ENCODE results near the gene FKBP1A. TPM values are rescaled to one million over a fixed set of nuclear protein-coding genes. Genes with fewer than 3 reads are reported as not detected.
A peak's percentile ranks its signal among the peaks of the same experiment; 100 is the strongest.

The FKBP1A gene
- total and polyA plus RNA-seq, 2 of the 4 experiments (the other 2 are of a cell fraction), result 120 to 528 TPM

GRCh38 chr20:1392443-1392692 lies 486 bp downstream of the FKBP1A start:
- Histone ChIP-seq H3K9ac (ENCODE audit: low read depth, low read length) (peak overlapping the region; percentile 97), H2AFZ (replicated peaks; ENCODE audit: low read length, poor library complexity) (peak overlapping the region; percentile 54), H3K9me3 (ENCODE audit: control insufficient read depth, insufficient read depth, low read length) (no peaks in the 10 kb centered on the region), H2BK120ac (ENCODE audit: low read depth, low read length) (0 out of 2 replicates have a peak overlapping the region, but pooled peaks have one; percentile 32), H3K18ac (ENCODE audit: low read depth, low read length) (no peak overlapping the region), H3K4me2 (ENCODE audit: low read depth, low read length) (peak overlapping the region; percentile 98), H3K23ac (ENCODE audit: low read depth, low read length) (peak overlapping the region; percentile 92), H4K20me1 (ENCODE audit: insufficient read depth, low read length) (peaks cover 50% of the 10 kb centered on the region), H3K4ac (ENCODE audit: low read depth, low read length) (peak overlapping the region; percentile 83), H3K9me1 (ENCODE audit: insufficient read depth, low read length) (peaks cover 40% of the 10 kb centered on the region), H3K4me3 (ENCODE audit: insufficient read depth, low read depth, low read length) (peak overlapping the region; percentile 65), H4K91ac (ENCODE audit: insufficient read depth, low read depth, low read length) (peak overlapping the region; percentile 57; the same call in 1 of the 2 replicates), H4K8ac (ENCODE audit: low read depth in 2 of 2, low read length in 2 of 2) (peak overlapping the region; percentile 3 to 86; a peak in 3 of 4 replicates), H3K36me3 (ENCODE audit: control insufficient read depth, insufficient read depth, low read length) (peaks cover 5% of the 10 kb centered on the region), H3K4me1 (ENCODE audit: control insufficient read depth, insufficient read depth, low read length) (peaks cover 26% of the 10 kb centered on the region), H4K5ac (ENCODE audit: low read depth, low read length) (peak overlapping the region; percentile 2), H2BK5ac (ENCODE audit: low read depth, low read length, poor library complexity, severe bottlenecking) (peak overlapping the region; percentile 74), H3K79me1 (ENCODE audit: low read depth in 1 of 2, low read length in 2 of 2) (peaks cover 9 to 62% of the 10 kb centered on the region in 2 experiments; a peak in 3 of 4 replicates), H2BK15ac (ENCODE audit: low read depth, low read length) (0 out of 3 replicates have a peak overlapping the region, but pooled peaks have one; percentile 25), H3K27me3 (ENCODE audit: control insufficient read depth, insufficient read depth, low read length) (no peaks in the 10 kb centered on the region), H3K56ac (ENCODE audit: extremely low read depth, insufficient read depth, low read length) (peak overlapping the region; percentile 58), H3K14ac (replicated peaks; ENCODE audit: low read depth, low read length) (peak overlapping the region; percentile 87), H2AK5ac (ENCODE audit: low read depth, low read length) (peak overlapping the region; percentile 74), H2BK20ac (ENCODE audit: low read depth, low read length) (no peak overlapping the region), H2AK9ac (replicated peaks; ENCODE audit: low read depth, low read length, poor library complexity) (peak overlapping the region; percentile 93), H3K27ac (ENCODE audit: insufficient read depth, low read length) (peak overlapping the region; percentile 61)
- no peak for DNase-seq
- POLR2A ChIA-PET (ENCODE audit: unreplicated experiment), result no interaction called here
- intact Hi-C loops (cut with micrococcal nuclease), result loop anchor here (2.0 to 10.0 kb wide), 2 partner anchors 70 to 178 kb away; no protein-coding TSS in a partner anchor
- BruUV-seq (replicated peaks), result no TSS peak
- WGBS, 2 experiments (ENCODE audit: extremely low coverage in 2 of 2, insufficient read length in 1 of 2), result 0% methylated on average over 13 of the region's 13 CpGs; no CpG with 5 or more reads in 1 of the 2 experiments
- in situ Hi-C loops (cut with MboI; ENCODE audit: low sequenced_read_pairs), result no loop called here
- CTCF ChIA-PET, result interaction anchor here (1.4 kb wide), 1 partner anchor 44 kb away, joined by 6 read pairs; no protein-coding TSS in a partner anchor
- TF ChIP-seq FOS (IDR thresholded peaks at IDR 0.05; ENCODE audit: low read depth, low read length) (no peak), POLR2A (IDR thresholded peaks at IDR 0.05; ENCODE audit: low read depth, low read length) (no peak), MXI1 (IDR thresholded peaks at IDR 0.05; ENCODE audit: borderline replicate concordance, low read depth, low read length) (no peak), BHLHE40 (IDR thresholded peaks at IDR 0.05; ENCODE audit: low read depth, low read length) (no peak), RCOR1 (IDR thresholded peaks at IDR 0.05; ENCODE audit: insufficient replicate concordance, low read length) (no peak), USF2 (IDR thresholded peaks at IDR 0.05; ENCODE audit: low read depth, low read length) (no peak), SMC3 (IDR thresholded peaks at IDR 0.05; ENCODE audit: low read depth, low read length) (no peak), MAFK (IDR thresholded peaks at IDR 0.05; ENCODE audit: low read depth, low read length) (no peak), CEBPB (IDR thresholded peaks at IDR 0.05; ENCODE audit: low read depth, low read length) (no peak), ELK1 (IDR thresholded peaks at IDR 0.05; ENCODE audit: borderline replicate concordance, low read depth, low read length) (no peak), CHD1 (IDR thresholded peaks at IDR 0.05; ENCODE audit: low read depth, low read length) (no peak), RAD21 (IDR thresholded peaks at IDR 0.05; ENCODE audit: low read length) (no peak), CTCF (conservative IDR thresholded peaks at IDR 0.05; ENCODE audit: low read depth, low read length) (no peak), RFX5 (IDR thresholded peaks at IDR 0.05; ENCODE audit: low read depth, low read length) (no peak), NFE2L2 (IDR thresholded peaks at IDR 0.05; ENCODE audit: low read depth, low read length) (no peak), MAZ (IDR thresholded peaks at IDR 0.05; ENCODE audit: borderline replicate concordance, low read depth, low read length) (no peak)
- ATAC-seq (ENCODE audit: low read depth), result no peak; the same call in 1 of the 2 replicates
- dilution Hi-C loops (cut with HindIII; ENCODE audit: low sequenced_read_pairs, unreplicated experiment), result no loop called here
